HepG2 (cell line): Measurements from ENCODE around the gene TRPM1. TPM values are rescaled to one million over a fixed set of nuclear protein-coding genes. Genes with fewer than 3 reads are reported as not detected.
A peak's percentile ranks its signal among the peaks of the same experiment; 100 is the strongest.

ENCODE experiments used
- CBFB ChIP-seq: sonication (generic); formaldehyde crosslinking; IDR thresholded peaks from 2 replicates; pipeline ENCODE4 v1.4.0; 2020; ENCODE audit warnings: missing genetic modification reagents
- MAFF ChIP-seq: IDR thresholded peaks from 2 replicates; pipeline ENCODE4 v1.6.1; 2011; ENCODE audit warnings: low read depth, low read length, improper control_type of control experiment
- SMC3 ChIP-seq: IDR thresholded peaks from 2 replicates; pipeline ENCODE4 v1.6.1; 2011; ENCODE audit warnings: low read length, improper control_type of control experiment
- STAG1 ChIP-seq: sonication (generic); formaldehyde crosslinking; IDR thresholded peaks from 2 replicates; pipeline ENCODE4 v1.4.0; 2020; ENCODE audit warnings: missing genetic modification reagents
- SUZ12 ChIP-seq: fragments of 150-350 bp; IDR thresholded peaks from 2 replicates; pipeline ENCODE4 v1.6.1; 2014; ENCODE audit warnings: low read depth, low read length
- THAP11 ChIP-seq: IDR thresholded peaks from 2 replicates; pipeline ENCODE4 v1.6.1; 2016; ENCODE audit warnings: missing biosample characterization, missing genetic modification reagents
- XRCC5 ChIP-seq: fragments of 200-400 bp; formaldehyde crosslinking; optimal IDR thresholded peaks from 2 replicates; pipeline ENCODE3; 2017; ENCODE audit warnings: mild to moderate bottlenecking, low read length
- ZNF256 ChIP-seq: sonication (generic); formaldehyde crosslinking; conservative IDR thresholded peaks from 2 replicates; pipeline ENCODE4 v1.4.0; 2020; ENCODE audit warnings: missing genetic modification reagents
- ZNF337 ChIP-seq: sonication (generic); formaldehyde crosslinking; IDR thresholded peaks from 2 replicates; pipeline ENCODE4 v1.5.1; 2020; ENCODE audit warnings: missing genetic modification reagents, low read depth, mild to moderate bottlenecking, borderline replicate concordance
- ZNF431 ChIP-seq: sonication (generic); formaldehyde crosslinking; IDR thresholded peaks from 2 replicates; pipeline ENCODE4 v1.9.0; 2022; ENCODE audit warnings: missing genetic modification reagents, low read depth, mild to moderate bottlenecking, borderline replicate concordance
- polyA plus RNA-seq, 8 experiments: library from polyadenylated mRNA; depleted of rRNA in 3 of 8; stranded (reverse) in 7 of 8; unstranded in 1 of 8; fragments of >200 nt; fragmentation: Illumina TruSeq in 4 of 8; extraction: Trizol in 4 of 8; gene quantifications; 2 replicates each; pipeline versions ENCODE4 v1.2.1 to v1.2.3, GENCODE V29; 2011 to 2016; ENCODE audit warnings: low read depth in 4 of 8, missing spikeins in 1 of 8, mixed read lengths in 1 of 8; ENCODE audit not compliant: insufficient read depth in 1 of 8
- total RNA-seq, 5 experiments: library from RNA; depleted of rRNA; stranded (reverse); fragments of >200 nt; fragmentation: Illumina TruSeq; extraction: Trizol; gene quantifications; 2 replicates each; pipeline ENCODE4 v1.2.3, GENCODE V29; 2016; ENCODE audit warnings: low read depth in 1 of 5
- TF ChIP-seq, protein P1 (sequence below): sonication (generic); formaldehyde crosslinking; IDR thresholded peaks from 2 replicates; pipeline ENCODE4 v1.5.0; 2020; ENCODE audit warnings: mild to moderate bottlenecking, missing genetic modification reagents, borderline replicate concordance
- TF ChIP-seq, protein P2 (sequence below): sonication (generic); formaldehyde crosslinking; IDR thresholded peaks from 2 replicates; pipeline ENCODE4 v1.8.1; 2023; ENCODE audit warnings: mild to moderate bottlenecking, missing genetic modification reagents
- TF ChIP-seq, protein P3 (sequence below): sonication (generic); formaldehyde crosslinking; IDR thresholded peaks from 2 replicates; pipeline ENCODE4 v1.4.0; 2020; ENCODE audit warnings: mild to moderate bottlenecking, missing genetic modification reagents
- TF ChIP-seq, protein P4 (sequence below): sonication (generic); formaldehyde crosslinking; IDR thresholded peaks from 2 replicates; pipeline ENCODE4 v1.5.1; 2020; ENCODE audit warnings: mild to moderate bottlenecking, missing genetic modification reagents, moderate library complexity
- TF ChIP-seq, protein P5 (sequence below): sonication (generic); IDR thresholded peaks from 2 replicates; pipeline ENCODE4 v1.6.1; 2016; ENCODE audit warnings: low read depth, borderline replicate concordance
- TF ChIP-seq, protein P6 (sequence below): sonication (generic); formaldehyde crosslinking; IDR thresholded peaks from 2 replicates; pipeline ENCODE4 v1.5.1; 2020; ENCODE audit warnings: mild to moderate bottlenecking, missing genetic modification reagents, moderate library complexity

Gene TRPM1
- total and polyA plus RNA-seq, 2 of the 13 experiments (the other 11 are each of a cell fraction or from before 2014, with no cell fraction given) = not detected

DNA sequence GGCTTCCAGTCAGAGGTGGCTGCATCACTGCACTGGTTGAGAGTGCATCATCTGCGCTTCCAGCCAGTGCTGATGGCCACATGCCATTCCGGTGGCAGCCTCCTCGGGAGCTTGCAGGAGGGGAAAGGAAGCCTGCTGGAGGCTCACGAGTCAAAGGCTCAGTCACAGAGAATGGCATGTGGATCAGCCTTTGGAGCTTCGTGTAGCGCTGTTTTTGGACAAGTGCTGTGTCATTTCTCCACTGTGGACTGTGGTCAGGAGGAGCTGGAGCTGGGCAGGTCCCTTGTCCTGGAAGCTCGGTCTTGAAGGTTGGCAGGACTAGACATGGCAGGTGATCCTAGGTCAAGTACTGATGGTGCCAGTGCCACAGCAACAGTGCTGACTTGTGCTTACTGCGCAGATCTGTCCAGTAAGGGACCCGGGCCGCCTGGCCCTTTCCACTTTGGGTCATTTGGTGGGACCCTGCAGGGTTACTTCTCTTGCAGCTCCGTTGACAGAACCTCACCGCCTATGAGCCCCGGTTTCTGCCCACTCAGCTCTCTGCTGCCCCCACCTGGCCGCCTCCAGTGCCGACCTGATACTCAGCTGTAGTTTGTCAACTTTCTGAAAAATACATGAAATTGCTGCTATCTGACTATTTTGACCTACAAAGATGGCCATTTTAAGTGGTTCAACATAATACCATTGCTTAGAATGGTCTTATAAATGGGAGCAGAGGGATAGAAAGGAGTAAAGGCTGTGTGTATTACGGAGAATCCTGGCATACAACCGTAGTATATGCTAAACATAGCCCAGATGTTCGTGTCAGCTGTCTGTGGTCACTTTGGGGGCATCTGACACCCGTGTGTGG is 27.6 kb upstream of the TRPM1 start (continued):
- TF ChIP-seq, protein P1, sequence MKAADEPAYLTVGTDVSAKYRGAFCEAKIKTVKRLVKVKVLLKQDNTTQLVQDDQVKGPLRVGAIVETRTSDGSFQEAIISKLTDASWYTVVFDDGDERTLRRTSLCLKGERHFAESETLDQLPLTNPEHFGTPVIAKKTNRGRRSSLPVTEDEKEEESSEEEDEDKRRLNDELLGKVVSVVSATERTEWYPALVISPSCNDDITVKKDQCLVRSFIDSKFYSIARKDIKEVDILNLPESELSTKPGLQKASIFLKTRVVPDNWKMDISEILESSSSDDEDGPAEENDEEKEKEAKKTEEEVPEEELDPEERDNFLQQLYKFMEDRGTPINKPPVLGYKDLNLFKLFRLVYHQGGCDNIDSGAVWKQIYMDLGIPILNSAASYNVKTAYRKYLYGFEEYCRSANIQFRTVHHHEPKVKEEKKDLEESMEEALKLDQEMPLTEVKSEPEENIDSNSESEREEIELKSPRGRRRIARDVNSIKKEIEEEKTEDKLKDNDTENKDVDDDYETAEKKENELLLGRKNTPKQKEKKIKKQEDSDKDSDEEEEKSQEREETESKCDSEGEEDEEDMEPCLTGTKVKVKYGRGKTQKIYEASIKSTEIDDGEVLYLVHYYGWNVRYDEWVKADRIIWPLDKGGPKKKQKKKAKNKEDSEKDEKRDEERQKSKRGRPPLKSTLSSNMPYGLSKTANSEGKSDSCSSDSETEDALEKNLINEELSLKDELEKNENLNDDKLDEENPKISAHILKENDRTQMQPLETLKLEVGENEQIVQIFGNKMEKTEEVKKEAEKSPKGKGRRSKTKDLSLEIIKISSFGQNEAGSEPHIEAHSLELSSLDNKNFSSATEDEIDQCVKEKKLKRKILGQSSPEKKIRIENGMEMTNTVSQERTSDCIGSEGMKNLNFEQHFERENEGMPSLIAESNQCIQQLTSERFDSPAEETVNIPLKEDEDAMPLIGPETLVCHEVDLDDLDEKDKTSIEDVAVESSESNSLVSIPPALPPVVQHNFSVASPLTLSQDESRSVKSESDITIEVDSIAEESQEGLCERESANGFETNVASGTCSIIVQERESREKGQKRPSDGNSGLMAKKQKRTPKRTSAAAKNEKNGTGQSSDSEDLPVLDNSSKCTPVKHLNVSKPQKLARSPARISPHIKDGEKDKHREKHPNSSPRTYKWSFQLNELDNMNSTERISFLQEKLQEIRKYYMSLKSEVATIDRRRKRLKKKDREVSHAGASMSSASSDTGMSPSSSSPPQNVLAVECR (CRISPR knock-in tag) = no peak
- TF ChIP-seq, protein P2, sequence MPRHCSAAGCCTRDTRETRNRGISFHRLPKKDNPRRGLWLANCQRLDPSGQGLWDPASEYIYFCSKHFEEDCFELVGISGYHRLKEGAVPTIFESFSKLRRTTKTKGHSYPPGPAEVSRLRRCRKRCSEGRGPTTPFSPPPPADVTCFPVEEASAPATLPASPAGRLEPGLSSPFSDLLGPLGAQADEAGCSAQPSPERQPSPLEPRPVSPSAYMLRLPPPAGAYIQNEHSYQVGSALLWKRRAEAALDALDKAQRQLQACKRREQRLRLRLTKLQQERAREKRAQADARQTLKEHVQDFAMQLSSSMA (CRISPR knock-in tag) = 0 out of 2 replicates have a peak, but pooled peaks have one; percentile 35
- TF ChIP-seq SMC3 (peak; percentile 83), SUZ12 (no peak), CBFB (CRISPR knock-in tag) (no peak), MAFF (peak; percentile 18; the same call in 1 of the 2 replicates), ZNF431 (CRISPR knock-in tag) (no peak), THAP11 (CRISPR knock-in tag) (no peak), XRCC5 (peak; percentile 39), STAG1 (CRISPR knock-in tag) (peak; percentile 93), ZNF256 (CRISPR knock-in tag) (0 out of 2 replicates have a peak, but pooled peaks have one; percentile 42), ZNF337 (CRISPR knock-in tag) (no peak)
- TF ChIP-seq, protein P3, sequence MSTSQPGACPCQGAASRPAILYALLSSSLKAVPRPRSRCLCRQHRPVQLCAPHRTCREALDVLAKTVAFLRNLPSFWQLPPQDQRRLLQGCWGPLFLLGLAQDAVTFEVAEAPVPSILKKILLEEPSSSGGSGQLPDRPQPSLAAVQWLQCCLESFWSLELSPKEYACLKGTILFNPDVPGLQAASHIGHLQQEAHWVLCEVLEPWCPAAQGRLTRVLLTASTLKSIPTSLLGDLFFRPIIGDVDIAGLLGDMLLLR (CRISPR knock-in tag) = 0 out of 2 replicates have a peak, but pooled peaks have one; percentile 58
- TF ChIP-seq, protein P4, sequence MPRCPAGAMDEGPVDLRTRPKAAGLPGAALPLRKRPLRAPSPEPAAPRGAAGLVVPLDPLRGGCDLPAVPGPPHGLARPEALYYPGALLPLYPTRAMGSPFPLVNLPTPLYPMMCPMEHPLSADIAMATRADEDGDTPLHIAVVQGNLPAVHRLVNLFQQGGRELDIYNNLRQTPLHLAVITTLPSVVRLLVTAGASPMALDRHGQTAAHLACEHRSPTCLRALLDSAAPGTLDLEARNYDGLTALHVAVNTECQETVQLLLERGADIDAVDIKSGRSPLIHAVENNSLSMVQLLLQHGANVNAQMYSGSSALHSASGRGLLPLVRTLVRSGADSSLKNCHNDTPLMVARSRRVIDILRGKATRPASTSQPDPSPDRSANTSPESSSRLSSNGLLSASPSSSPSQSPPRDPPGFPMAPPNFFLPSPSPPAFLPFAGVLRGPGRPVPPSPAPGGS = 0 out of 2 replicates have a peak, but pooled peaks have one; percentile 27
- TF ChIP-seq, protein P5, sequence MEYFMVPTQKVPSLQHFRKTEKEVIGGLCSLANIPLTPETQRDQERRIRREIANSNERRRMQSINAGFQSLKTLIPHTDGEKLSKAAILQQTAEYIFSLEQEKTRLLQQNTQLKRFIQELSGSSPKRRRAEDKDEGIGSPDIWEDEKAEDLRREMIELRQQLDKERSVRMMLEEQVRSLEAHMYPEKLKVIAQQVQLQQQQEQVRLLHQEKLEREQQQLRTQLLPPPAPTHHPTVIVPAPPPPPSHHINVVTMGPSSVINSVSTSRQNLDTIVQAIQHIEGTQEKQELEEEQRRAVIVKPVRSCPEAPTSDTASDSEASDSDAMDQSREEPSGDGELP = peak; percentile 54; the same call in 1 of the 2 replicates
- TF ChIP-seq, protein P6, sequence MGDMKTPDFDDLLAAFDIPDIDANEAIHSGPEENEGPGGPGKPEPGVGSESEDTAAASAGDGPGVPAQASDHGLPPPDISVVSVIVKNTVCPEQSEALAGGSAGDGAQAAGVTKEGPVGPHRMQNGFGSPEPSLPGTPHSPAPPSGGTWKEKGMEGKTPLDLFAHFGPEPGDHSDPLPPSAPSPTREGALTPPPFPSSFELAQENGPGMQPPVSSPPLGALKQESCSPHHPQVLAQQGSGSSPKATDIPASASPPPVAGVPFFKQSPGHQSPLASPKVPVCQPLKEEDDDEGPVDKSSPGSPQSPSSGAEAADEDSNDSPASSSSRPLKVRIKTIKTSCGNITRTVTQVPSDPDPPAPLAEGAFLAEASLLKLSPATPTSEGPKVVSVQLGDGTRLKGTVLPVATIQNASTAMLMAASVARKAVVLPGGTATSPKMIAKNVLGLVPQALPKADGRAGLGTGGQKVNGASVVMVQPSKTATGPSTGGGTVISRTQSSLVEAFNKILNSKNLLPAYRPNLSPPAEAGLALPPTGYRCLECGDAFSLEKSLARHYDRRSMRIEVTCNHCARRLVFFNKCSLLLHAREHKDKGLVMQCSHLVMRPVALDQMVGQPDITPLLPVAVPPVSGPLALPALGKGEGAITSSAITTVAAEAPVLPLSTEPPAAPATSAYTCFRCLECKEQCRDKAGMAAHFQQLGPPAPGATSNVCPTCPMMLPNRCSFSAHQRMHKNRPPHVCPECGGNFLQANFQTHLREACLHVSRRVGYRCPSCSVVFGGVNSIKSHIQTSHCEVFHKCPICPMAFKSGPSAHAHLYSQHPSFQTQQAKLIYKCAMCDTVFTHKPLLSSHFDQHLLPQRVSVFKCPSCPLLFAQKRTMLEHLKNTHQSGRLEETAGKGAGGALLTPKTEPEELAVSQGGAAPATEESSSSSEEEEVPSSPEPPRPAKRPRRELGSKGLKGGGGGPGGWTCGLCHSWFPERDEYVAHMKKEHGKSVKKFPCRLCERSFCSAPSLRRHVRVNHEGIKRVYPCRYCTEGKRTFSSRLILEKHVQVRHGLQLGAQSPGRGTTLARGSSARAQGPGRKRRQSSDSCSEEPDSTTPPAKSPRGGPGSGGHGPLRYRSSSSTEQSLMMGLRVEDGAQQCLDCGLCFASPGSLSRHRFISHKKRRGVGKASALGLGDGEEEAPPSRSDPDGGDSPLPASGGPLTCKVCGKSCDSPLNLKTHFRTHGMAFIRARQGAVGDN (CRISPR knock-in tag) = peak; percentile 36
